Parathyroid adenoma (tissue), 2 donors: ENCODE results near the gene HPCAL1.

ENCODE experiments used
- H2AFZ ChIP-seq: fragments of 300-600 bp; sonication (generic); one replicate; pipeline ENCODE4 v1.7.0; 2017; ENCODE audit warnings: antibody characterized with exemption, mild to moderate bottlenecking
- H3K27ac ChIP-seq: fragments of 300-600 bp; sonication (generic); one replicate; pipeline ENCODE4 v1.7.0; 2017
- H3K27me3 ChIP-seq: fragments of 300-600 bp; sonication (generic); one replicate; pipeline ENCODE4 v1.7.0; 2017; ENCODE audit warnings: low read length; ENCODE audit not compliant: control insufficient read depth, insufficient read depth
- H3K36me3 ChIP-seq: fragments of 300-600 bp; sonication (generic); one replicate; pipeline ENCODE4 v1.7.0; 2017; ENCODE audit warnings: low read length; ENCODE audit not compliant: control insufficient read depth, insufficient read depth
- H3K4me1 ChIP-seq: fragments of 300-600 bp; sonication (generic); one replicate; pipeline ENCODE4 v1.7.0; 2017; ENCODE audit warnings: control low read depth
- H3K4me2 ChIP-seq: fragments of 300-600 bp; sonication (generic); one replicate; pipeline ENCODE4 v1.7.0; 2017; ENCODE audit warnings: low read length
- H3K4me3 ChIP-seq: fragments of 300-600 bp; sonication (generic); one replicate; pipeline ENCODE4 v1.7.0; 2017; ENCODE audit warnings: low read depth, low read length
- H3K79me2 ChIP-seq: fragments of 300-600 bp; sonication (generic); one replicate; pipeline ENCODE4 v1.7.0; 2017; ENCODE audit warnings: control low read depth
- H3K9ac ChIP-seq: fragments of 300-600 bp; sonication (generic); one replicate; pipeline ENCODE4 v1.7.0; 2017; ENCODE audit warnings: mild to moderate bottlenecking
- H3K9me3 ChIP-seq: fragments of 300-600 bp; sonication (generic); one replicate; pipeline ENCODE4 v1.7.0; 2017; ENCODE audit warnings: low read length; ENCODE audit not compliant: control insufficient read depth
- TF ChIP-seq, protein P1 (sequence below): fragments of 300-600 bp; sonication (generic); IDR thresholded peaks from one replicate; pipeline ENCODE4 v1.7.0; 2017; ENCODE audit warnings: antibody characterized with exemption, mild to moderate bottlenecking
- donor health status: primary hyperparathyroidism.

HPCAL1 gene

DNA sequence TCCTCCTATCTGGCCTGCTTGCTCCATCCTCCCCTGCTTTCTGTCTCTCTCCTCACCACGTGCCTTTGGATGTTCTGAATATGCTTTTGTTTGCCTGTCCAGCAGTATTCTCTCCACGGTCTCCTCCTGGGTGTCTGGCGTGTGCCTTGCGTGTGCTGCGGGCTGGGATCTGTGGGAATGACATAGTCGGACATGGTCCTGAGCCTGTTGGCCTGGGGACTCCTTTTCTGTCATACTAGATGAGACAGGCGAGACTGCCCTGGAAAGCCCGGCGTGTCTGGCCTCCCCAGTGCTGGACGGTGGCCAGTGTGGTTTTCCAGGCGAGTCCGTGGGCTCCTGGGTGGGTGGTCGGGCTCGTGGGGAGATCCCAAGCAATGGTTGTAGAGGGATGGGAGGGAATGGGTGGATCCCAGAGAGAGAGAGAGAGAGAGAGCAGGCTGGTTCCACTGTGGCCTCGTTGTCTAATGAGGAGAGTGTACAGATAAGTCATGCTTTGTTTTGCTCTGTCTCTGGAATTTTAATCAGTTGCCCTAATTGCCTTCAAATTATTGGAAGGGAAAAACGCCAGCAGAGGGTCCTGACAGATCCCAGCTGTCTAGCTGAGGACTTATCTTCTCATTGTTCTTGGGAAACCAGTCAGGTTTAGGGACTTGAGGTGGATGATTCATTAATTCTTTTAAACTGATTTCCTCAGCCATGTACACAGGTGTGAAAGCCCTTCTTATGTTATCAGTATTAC lies 58.3 kb downstream of the HPCAL1 start:
- peaks cover 9% of the 10 kb centered on the region for H3K79me2 ChIP-seq
- no peak overlapping the region for H3K4me3 ChIP-seq
- no peak overlapping the region for H3K27ac ChIP-seq
- no peaks in the 10 kb centered on the region for H3K4me1 ChIP-seq
- H3K9me3 ChIP-seq = no peaks in the 10 kb centered on the region
- no peaks in the 10 kb centered on the region for H3K36me3 ChIP-seq
- H3K4me2 ChIP-seq = no peak overlapping the region
- H3K9ac ChIP-seq = no peak overlapping the region
- TF ChIP-seq, protein P1, sequence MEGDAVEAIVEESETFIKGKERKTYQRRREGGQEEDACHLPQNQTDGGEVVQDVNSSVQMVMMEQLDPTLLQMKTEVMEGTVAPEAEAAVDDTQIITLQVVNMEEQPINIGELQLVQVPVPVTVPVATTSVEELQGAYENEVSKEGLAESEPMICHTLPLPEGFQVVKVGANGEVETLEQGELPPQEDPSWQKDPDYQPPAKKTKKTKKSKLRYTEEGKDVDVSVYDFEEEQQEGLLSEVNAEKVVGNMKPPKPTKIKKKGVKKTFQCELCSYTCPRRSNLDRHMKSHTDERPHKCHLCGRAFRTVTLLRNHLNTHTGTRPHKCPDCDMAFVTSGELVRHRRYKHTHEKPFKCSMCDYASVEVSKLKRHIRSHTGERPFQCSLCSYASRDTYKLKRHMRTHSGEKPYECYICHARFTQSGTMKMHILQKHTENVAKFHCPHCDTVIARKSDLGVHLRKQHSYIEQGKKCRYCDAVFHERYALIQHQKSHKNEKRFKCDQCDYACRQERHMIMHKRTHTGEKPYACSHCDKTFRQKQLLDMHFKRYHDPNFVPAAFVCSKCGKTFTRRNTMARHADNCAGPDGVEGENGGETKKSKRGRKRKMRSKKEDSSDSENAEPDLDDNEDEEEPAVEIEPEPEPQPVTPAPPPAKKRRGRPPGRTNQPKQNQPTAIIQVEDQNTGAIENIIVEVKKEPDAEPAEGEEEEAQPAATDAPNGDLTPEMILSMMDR = no peak
- no peak overlapping the region for H2AFZ ChIP-seq
- no peaks in the 10 kb centered on the region for H3K27me3 ChIP-seq

DNA sequence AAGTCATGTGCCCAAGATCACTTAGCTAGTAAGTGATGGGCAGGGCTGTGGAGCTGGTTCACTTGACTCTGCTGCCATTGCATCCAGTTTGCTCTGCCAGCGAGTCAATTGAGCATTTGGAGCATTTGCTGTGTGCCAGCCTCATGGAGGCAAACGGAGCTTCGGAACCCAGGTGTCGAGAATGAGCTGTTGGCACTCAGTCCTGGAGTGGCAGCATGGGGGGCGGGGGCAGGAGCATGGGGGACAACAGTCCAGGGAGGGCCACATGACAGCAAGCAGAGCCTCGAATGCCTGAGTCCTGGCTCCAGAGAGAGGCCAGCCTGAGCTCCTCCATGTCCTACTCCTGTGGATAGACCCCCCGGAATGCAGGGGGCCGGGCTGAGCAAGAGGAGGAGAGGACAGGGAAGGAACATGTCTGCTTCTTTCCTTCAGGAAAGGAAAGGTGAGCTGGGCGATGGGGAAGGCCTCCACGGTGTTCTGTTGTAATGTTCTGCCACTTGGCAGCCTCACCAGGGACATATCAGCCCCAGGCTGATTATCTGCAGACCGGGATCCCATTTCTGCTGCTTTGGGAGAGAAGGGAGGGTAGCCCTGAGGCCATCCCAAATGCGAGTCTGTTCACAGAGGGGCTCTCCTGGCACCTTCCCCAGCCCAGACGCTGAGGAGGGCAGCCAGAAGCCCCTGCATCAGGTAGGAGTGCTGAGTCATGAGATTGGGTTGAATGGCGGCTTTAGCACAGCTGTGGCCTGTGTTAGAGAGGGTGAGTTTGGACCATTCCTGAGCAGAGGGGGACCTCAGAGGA lies 59.6 kb downstream of the HPCAL1 start:
- no peak overlapping the region for H3K4me2 ChIP-seq
- H3K4me3 ChIP-seq = no peak overlapping the region
- H3K79me2 ChIP-seq = peaks cover 9% of the 10 kb centered on the region
- no peaks in the 10 kb centered on the region for H3K27me3 ChIP-seq
- TF ChIP-seq, protein P1 = no peak
- H3K9ac ChIP-seq = no peak overlapping the region
- H3K36me3 ChIP-seq = no peaks in the 10 kb centered on the region
- H3K27ac ChIP-seq = no peak overlapping the region
- H3K9me3 ChIP-seq = no peaks in the 10 kb centered on the region
- H2AFZ ChIP-seq = no peak overlapping the region
- no peaks in the 10 kb centered on the region for H3K4me1 ChIP-seq

DNA sequence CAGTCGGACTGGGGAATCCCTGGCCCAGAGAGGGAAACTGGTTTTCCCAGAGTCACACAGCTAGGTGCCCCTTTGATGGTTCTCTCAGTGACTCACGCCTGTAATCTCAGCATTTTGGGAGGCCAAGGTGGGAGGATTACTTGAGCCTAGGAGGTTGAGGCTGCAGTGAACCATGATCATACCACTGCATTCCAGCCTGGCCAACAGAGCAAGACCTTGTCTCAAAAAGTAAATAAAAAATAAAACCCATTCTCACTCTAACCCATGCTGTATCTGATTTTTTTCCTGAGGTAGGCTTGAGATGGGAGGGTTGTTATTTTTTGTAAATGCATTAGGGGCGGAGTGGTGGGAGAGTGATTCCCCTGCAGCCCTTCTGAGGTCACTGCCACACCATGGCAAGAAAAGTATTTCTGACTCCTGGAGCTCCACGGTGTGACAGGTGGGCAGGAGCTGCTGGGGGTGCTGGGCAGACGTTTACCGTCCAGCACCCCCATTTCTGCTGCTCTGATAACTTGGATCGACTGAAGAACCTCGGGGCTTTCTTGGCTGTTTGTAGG lies 60.3 kb downstream of the HPCAL1 start:
- Histone ChIP-seq H3K36me3 (no peaks in the 10 kb centered on the region), H3K9me3 (no peaks in the 10 kb centered on the region), H3K9ac (no peak overlapping the region), H3K4me2 (no peak overlapping the region), H3K4me1 (no peaks in the 10 kb centered on the region), H3K27ac (no peak overlapping the region), H3K27me3 (no peaks in the 10 kb centered on the region), H2AFZ (no peak overlapping the region), H3K4me3 (no peak overlapping the region), H3K79me2 (peaks cover 9% of the 10 kb centered on the region)
- TF ChIP-seq, protein P1 = no peak

DNA sequence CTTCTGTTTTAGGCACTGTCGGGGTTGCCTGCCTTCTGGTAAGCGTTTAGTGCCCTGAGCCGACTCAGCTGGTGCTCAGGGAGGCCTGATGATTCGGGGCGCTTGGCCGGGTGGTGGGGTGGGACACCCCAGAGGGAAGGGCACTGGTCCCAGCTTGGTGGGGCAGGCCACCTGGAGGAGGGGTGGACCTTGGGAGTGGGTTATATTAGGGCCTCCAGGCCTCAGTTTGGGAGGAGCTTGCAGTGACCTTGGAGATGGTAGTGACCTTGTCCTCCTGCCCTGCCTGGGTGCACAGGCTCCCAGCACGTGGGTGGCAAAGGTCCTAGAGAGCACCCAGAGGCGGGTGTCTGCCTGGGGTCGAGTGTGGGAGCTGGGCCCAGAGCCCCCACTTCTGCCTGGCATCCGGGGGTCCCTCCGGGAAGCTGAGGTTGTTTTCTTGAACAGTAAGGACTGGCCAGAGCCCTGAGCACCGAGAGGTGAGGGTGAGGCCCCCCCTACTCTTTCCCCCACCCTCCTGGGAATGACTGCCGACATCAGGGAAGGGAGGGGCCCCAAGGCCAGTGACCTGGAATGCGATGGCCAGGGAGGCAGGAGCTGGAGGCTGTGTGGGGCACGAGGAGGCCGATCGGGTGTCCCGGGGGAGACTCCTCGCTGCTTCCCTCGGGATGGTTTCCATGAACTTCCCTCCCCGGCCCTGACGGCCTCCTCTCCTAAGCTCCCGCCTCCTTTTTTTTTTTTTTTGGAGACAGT lies 61.3 kb downstream of the HPCAL1 start:
- H3K9ac ChIP-seq = no peak overlapping the region
- H3K27ac ChIP-seq = no peak overlapping the region
- no peak overlapping the region for H3K4me2 ChIP-seq
- no peaks in the 10 kb centered on the region for H3K36me3 ChIP-seq
- H3K27me3 ChIP-seq = no peaks in the 10 kb centered on the region
- H2AFZ ChIP-seq = no peak overlapping the region
- no peaks in the 10 kb centered on the region for H3K9me3 ChIP-seq
- H3K79me2 ChIP-seq = peaks cover 9% of the 10 kb centered on the region
- H3K4me3 ChIP-seq = no peak overlapping the region
- no peaks in the 10 kb centered on the region for H3K4me1 ChIP-seq
- TF ChIP-seq, protein P1 = no peak
